Measurements from ENCODE around the gene OPA1. TPM values are rescaled to one million over a fixed set of nuclear protein-coding genes. Genes with fewer than 3 reads are reported as not detected.
"Not testable (repeated sequence)": the region's sequence is repeated elsewhere in the genome, so short reads cannot be mapped to it uniquely, and the experiment has no call there.

The OPA1 gene
- total RNA-seq, 1 donor from 2014 or later = 61.6 TPM

- no peak for DNase-seq (ENCODE audit: low spot score)
Measured at GRCh38 chr3:193589129-193589528, 3.9 kb upstream of the OPA1 start.

GRCh38 chr3:193589616-193590015, 3.4 kb upstream of the OPA1 start:
- no peak for DNase-seq (ENCODE audit: low spot score)

- no peak for DNase-seq (ENCODE audit: low spot score)
Measured at GRCh38 chr3:193590088-193590856, 2.7 kb upstream of the OPA1 start.

- DNase-seq (ENCODE audit: low spot score) = peak; percentile 32
Measured at GRCh38 chr3:193593668-193594030, 641 bp downstream of the OPA1 start.

DNA sequence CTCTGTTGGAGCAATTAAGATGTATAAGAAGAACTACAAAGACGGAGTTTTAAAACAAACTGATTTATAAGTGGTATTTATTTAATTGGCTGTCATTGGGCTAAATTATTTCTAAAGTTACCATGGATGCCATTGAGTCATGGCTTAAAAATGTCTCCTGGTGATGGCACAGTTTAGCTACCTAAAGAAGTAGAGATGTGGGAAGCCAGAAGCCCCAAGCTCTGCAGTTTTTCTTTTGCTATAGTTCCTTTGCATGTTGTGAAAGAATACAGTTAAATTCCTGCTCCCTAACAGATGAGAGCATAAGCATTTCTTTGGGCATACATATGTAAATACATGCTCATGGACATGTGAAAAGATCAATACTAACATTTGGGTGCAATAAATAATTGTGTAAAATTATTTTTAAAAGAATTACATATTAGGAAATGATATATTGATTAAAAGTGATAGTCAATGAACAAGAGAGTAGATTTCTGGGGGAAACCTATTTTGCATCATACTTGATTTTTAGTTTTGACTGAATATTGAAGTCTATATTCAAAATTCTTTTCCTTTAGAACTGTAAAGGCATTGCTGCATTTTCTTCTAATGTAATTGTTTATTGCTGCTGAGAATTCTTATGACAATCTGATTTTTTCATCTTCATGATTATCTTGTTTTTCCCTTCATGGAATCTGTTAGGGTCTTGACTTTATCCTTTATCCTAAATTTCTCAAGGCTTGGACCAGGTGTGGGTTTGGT, 2.1 kb downstream of the OPA1 start:
- no peak for DNase-seq (ENCODE audit: low spot score)

GRCh38 chr3:193595939-193596487, 3.0 kb downstream of the OPA1 start:
- DNase-seq (ENCODE audit: low spot score) = no peak

GRCh38 chr3:193598202-193598601, 5.2 kb downstream of the OPA1 start:
- no peak for DNase-seq (ENCODE audit: low spot score)

- DNase-seq (ENCODE audit: low spot score) = no peak
Measured at GRCh38 chr3:193599393-193599792, 6.4 kb downstream of the OPA1 start.

GRCh38 chr3:193605876-193606275, 12.9 kb downstream of the OPA1 start:
- peak; percentile 34 for DNase-seq (ENCODE audit: low spot score)

- DNase-seq (ENCODE audit: low spot score) = not testable (repeated sequence)
Measured at GRCh38 chr3:193606892-193607291, 13.9 kb downstream of the OPA1 start.

GRCh38 chr3:193610516-193610915, 17.5 kb downstream of the OPA1 start:
- DNase-seq (ENCODE audit: low spot score) = not testable (repeated sequence)

GRCh38 chr3:193614430-193614829, 21.4 kb downstream of the OPA1 start:
- no peak for DNase-seq (ENCODE audit: low spot score)

- no peak for DNase-seq (ENCODE audit: low spot score)
Measured at GRCh38 chr3:193617628-193618027, 24.6 kb downstream of the OPA1 start.

DNA sequence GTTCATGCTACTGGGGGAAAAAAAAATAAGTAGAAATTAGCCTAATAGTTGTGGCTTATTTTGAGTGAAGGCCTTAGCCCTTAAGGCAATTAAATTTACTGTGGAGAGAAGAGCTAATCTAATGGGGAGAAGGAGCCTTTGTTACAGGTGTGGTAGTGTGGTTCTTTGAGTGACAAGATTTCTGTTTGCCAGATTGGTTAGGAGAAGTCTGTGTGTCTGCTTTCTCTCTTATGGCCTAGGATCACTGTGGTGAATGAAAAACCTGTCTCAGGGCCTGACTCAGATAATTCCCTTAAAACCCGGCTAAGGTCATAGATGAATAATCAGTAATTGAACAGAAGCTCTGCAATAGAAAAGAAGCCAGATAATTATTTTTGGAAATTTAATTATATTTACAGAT, 27.0 kb downstream of the OPA1 start:
- no peak for DNase-seq (ENCODE audit: low spot score)

- DNase-seq (ENCODE audit: low spot score) = no peak
Measured at GRCh38 chr3:193620650-193621049, 27.6 kb downstream of the OPA1 start.

GRCh38 chr3:193621127-193621526, 28.1 kb downstream of the OPA1 start:
- DNase-seq (ENCODE audit: low spot score) = no peak

DNA sequence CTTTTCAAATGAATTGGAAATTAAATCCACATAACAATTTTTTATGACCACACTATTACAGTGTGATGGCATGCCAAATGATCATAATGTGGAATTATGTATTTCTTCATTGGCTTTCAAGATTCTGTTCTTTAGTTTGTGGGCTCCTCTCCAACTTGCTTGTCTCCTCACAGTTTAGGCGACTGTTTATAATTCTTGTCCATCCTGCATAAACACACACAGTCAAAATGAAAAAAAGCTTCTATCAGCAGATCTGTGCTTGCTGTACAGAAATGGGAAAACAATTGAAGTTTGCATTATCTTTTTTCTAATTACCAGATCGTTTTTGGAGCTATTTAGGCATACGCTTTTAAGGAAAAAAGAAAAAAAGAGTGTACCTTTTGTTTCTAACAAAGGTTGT, 37.0 kb downstream of the OPA1 start:
- DNase-seq (ENCODE audit: low spot score) = no peak

GRCh38 chr3:193637831-193638230, 44.8 kb downstream of the OPA1 start:
- DNase-seq (ENCODE audit: low spot score) = no peak

GRCh38 chr3:193638833-193639232, 45.8 kb downstream of the OPA1 start:
- no peak for DNase-seq (ENCODE audit: low spot score)

- no peak for DNase-seq (ENCODE audit: low spot score)
Measured at GRCh38 chr3:193640165-193640715, 47.2 kb downstream of the OPA1 start.

- no peak for DNase-seq (ENCODE audit: low spot score)
Measured at GRCh38 chr3:193640728-193641439, 47.9 kb downstream of the OPA1 start.

DNA sequence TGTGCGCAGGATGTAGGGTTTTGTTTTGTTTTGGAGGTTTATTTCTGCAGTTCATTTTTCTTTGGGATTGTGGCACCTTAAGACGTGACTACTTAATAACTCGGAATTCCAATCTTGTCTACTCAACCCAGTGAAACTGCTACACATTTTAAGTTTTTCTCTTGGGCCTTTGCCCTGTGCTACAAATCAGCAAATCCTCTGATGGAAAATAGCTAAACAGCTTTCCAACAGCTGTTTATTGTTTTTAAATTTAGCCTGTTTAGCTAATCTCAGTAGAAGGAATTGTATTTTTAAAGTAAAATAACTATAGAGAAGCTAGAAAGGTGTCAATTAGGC, 48.4 kb downstream of the OPA1 start:
- no peak for DNase-seq (ENCODE audit: low spot score)

Measured in umbilical cord (tissue), 2 donors.